Activated CD4-positive, alpha-beta T cell treated with anti-CD3 and anti-CD28 coated beads for 1 hour (primary cell): ENCODE results near the gene TOR1A.
A peak's percentile ranks its signal among the peaks of the same experiment; 100 is the strongest.

Experiments
- DNase-seq: peaks from one replicate; pipeline ENCODE4 v3.0.0-alpha.2; 2020

Gene TOR1A

DNA sequence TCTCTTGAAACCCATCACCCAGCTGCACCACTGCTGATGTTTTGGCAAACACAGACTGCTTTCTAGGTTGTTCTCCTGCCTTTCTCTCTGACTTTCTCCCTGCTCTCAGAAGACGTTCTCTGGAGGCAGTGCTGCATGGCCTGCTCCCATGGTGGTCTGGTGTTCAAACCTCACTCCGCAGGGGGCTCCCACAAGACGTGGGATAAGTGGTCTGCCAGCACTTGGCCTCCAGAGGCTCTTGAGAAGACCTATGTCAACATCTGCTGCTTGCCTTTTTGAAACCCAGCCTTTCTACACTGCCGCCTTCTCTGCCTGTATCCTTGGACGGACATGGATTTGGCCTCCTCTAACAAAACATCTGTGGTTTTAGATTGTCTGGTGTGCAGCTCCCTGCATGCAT lies 27.9 kb upstream of the TOR1A start:
- no peak for DNase-seq

DNA sequence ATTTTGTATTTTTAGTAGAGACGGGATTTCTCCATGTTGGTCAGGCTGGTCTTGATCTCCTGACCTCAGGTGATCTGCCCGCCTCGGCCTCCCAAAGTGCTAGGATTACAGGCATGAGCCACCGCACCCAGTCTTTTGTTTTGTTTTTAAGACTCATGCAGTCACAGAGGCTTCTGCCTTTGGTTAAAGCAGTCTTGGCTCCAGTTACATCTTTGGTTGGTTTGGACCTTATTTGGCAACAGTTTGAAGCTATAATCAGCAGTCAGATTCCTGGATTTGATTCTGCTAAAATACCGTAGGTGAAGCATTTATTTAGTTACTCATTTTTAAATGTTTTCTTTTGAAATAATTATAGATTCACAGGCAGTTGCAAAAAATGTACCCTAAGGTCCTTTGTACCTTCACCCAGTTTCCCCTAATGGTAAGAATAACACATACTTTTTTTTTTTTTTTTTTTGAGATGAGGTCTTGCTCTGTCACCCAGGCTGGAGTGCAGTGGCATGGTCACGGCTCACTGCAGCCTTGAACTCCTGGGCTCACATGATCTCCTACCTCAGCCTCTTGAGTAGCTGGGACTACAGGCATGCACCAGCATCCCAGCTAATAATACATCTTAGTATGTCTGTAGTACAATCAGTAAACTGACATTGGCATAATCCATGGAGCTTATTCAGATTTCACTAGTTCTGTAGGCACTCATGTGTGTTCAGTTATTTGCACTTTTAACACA lies 27.1 kb upstream of the TOR1A start:
- DNase-seq = no peak

DNA sequence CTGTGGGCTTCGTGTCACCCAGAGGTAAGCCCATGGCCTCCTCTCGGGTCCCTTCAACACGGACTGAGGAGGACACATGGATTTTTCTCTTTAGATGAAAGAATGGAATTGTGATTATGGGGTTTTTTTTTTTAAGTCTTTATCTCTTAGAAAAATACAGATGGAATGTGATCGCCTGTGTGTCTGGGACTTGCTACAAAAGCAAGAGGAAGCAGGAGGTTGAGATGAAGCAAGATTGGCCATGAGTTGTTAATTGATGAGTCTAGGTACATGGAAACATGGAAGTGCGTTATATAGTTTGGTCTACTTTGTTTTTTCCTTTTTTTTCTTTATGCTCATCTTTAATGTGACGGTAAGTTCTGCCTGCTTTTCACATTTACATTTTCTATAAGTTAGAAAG lies 26.0 kb upstream of the TOR1A start:
- no peak for DNase-seq

DNA sequence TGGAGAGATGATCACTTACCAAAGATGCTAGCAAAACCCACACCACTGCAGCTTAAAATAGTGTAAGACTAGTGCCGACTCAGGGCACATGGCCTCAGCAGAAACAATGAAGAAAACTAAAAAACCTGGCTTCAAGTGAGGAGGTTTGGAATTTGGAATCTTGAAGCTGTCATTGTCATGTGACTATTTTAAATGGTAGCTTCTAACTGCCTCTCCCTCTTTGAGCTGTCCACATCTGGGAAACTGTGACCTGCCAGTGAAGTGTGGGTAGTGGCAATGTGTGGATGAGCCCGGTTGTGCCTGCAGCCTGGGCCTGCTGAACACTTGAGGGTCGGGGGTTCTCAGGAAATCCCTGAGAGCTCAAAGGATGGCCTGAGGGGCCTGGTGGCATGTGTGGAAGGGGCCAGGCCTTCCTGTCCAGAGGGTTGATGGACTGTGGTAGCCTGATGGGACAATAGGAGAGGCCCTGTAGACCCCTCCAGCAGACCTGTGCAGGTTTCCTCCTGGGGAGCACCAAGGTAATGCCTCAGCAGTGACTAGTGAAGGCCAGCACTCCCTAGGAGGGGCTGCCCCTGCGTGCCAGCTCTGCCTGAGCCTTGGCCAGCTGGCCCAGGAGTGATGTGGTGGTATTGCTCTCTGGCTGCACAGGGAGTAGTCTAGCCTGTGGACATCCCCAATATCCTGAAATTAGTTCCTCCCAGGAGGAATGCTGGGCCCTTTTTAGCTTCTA lies 24.9 kb upstream of the TOR1A start:
- DNase-seq = no peak

DNA sequence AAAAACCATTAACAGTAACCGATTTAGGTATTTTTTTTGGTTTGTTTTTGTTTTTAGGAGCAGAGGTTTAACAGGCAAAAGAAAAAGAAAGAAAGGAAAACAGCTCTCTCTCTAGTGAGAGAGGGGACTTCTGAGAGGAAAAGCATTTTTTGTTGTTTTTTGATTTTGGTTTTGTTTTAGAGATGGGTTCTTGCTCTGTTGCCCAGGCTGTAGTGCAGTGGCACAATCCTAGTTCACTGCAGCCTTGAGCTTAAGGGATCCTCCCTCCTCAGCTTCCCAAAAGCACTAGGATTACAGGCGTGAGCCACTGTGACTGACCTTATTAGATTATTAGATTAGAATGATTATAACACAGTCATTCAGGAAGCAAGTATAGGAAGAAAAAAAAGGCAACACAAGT lies 21.4 kb upstream of the TOR1A start:
- DNase-seq = no peak

DNA sequence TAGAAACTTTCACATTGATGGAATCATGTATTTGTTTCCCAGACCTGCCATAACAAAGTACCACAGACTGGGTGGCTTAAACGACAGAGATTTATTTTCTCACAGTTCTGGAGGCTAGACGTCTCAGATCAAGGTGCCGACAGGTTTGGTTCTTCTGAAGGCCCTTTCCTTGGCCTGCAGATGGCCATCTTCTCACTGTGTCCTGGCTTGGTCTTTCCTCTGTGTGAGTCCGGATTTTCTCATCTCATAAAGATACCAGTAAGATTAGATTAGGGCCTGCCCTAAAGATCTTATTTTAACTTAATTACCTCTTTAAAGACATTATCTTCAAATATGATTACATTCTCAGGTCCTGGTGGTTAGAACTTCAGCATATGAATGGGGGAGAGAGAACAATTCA lies 17.1 kb upstream of the TOR1A start:
- DNase-seq = no peak

DNA sequence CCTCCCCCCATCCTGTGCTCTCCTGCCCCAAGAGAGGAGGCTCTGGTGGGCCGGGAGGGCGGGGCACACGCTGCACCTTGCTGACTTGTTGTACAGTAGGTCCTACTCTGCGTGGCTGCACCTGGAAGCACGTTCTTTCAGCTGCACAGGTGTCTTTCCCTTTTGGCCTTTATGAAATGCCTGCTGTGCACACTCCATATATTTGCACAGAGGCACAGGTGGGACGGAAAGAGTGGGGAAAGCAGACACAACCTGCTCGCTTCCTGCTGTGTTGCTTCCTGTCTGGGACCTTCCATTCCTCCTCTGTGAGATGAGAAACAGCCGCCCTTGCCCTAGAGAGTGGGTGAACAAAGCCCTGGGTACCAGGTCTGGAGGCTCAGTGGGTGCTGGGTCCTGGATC lies 16.1 kb upstream of the TOR1A start:
- DNase-seq = no peak

DNA sequence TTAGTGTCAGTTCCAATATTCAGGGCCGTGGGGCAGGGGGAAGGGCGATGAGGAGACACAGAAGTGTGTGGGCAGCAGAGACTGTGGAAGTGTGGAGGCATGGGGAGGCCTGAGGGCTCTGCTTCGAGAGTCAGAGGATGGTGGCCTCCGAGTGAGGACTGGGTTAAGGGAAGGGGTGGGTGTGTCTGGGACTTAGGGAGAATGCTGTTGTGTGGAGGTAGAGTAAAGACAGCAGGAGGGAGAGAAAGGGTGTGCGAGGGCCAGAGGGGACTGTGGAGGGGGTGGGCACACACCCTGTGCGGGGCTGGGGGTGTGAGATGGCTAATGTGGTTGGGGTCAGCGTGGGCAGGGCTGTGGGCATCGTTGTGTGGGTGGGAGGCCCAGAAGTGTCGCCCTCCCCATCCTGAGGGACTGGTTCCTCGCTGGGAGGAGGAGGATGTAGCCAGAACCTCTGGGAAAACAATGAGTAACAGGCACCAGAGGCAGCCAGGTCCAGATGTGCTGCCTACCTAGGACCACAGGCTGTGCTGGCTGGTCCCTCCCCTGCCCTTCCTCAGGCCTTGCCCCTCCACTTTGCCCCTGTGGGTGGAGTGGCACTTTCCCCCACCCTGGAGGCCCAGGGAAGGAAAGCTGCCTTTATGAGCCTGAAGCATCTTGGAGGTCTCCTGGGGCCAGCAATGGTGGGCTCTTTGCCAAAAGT lies 15.5 kb upstream of the TOR1A start:
- no peak for DNase-seq

DNA sequence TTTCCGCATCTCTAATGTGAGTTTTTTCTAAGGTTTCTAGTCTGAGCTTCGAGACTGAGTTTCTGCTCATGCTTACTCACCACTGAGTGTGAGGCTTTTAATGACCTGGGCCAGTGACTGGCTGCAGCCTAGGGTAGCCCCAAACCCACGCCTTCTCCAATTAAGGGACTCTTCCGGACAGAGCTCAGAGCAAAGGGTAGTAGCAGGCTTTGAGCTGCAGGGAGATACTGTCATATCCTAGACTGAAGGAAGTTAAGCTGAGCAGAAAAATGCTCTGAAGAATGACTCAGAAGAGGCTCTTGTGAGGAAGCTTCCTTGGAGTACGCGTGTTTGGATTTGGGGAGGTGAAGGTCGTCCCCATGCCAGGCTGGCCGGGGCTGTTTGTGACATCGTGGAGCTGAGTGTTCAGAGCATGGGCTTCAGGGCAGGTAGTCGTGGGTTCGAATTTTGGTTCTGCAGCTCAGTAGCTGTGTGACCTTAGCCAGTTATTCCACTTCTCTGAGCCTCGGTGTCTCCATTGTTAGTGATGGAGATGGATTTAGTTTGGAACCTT lies 14.8 kb upstream of the TOR1A start:
- no peak for DNase-seq

DNA sequence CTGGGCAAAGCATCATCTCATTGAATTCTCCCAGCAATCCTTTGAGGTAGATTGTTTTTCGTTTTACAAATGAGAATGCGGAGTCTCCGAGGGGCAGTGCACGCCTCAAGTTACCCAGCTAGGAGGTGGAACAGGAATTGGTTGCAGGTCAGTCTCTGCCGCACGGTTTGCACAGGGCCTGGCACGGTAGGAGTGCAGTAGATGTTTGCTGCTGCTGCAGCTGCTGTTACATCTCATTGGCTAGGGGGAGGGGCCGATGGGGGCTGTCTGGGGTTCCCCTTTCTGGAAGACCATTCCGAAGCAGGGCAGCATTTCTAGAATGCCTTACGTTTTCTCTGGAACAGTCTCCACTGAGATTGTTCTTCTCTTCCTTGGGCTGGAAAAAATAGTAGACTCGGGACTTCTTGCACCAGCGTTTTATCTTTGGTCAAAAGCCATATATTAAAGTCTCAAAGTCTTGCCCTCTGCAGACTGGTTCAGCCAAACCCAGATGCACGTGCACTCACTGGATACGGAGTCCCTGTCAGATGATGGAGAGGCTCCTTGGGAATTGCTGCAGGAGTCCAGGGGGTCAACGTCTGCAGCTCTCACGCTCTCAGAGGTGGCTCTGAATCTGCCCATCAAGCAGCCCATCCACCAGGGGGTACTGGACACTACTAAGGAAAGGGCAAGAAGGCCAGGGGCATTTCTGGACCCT lies 12.5 kb upstream of the TOR1A start:
- DNase-seq = peak; percentile 26

DNA sequence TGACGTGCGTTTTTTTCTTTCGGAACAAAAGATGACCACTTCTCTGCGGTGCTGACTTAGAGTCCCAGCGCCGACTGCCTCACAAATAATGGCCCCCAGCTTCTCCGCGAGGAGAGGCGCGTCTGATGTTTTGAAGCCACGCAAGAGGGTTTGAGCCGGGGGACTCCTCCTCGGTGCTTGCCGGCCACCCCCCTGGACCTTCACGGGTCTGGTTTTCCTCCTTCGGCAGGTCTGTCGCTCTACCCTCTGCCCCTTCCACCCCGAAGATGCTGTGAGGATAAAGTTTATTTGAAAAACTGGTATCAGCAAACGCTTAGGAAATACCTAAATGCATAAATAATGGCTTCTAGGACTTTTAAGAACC lies 11.9 kb upstream of the TOR1A start:
- DNase-seq = no peak

DNA sequence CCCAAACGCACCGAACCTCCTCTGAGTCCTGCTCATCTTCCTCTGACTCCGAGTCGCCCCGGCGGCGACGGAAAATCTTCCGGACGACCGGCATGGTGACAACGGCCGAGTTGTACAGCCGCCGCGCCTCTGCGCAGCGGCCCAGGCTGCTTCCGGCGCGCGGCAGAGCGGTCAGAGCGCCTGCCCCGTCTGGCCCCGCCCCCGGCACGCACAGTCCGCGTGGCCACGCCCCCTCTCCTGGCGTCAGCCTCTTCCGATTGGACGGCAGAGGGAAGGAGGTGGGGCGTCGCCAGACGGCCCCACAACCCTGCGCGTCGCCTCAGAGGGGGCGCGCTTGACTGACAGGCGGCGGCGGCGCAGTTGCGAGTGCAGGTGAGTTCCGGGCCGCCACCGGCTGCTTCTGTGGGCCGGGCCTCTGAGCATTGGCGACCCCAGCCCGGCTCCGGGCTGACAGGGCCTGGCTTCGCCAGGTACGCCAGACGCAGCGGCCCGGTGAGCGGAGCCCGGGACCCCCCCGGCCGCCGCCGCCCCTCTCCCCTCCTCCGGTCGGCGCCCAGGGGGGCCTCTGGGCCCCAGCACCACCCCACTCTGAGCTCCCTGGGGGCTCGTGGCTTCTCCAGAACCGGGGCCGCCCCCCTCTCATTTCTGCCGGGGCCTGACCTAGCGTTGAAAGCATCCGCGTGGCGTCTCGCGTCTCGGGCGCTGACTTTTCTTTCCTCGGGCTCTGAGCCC lies 11.4 kb upstream of the TOR1A start, which contains the start of the genes C9orf78 and USP20:
TSS of gene C9orf78 (minus strand) at position 148 of the 732 bp plus-strand sequence. CDS start at position 94, 54 bp downstream.
TSS of gene USP20 (plus strand) at position 331 of the 732 bp plus-strand sequence. CDS start 17,098 bp downstream, outside the sequence.
- DNase-seq = peak; percentile 95

DNA sequence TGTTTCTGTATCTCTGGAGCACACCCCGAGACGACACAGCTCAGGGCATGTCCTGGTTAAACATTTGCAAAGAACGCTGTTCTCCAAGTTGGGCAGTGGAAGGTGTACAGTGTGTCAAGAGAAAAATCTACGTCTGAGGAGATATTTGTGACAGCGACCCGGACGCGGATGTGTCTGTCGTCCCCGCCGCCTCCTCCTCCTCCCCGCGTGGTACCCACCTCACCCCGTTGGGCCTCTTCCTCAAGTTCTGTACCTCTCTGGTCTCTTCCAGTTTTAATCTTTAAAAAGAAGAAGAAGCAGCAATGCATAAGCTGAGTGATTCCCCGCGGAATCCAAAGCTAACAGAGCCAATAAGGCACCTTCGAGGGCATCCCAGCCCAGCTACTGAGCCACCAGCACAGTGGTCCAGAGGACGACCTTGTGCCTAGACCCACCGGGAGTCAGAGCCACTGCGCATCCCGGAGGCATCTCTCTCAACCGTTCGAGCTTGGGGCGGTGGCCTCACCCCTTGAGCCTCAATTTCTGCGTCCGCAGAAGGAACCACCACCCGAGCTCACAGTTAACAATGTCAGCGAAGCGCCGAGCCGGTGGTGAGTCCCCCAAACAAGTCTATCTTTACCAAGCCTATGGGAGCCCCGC lies 10.7 kb upstream of the TOR1A start:
- DNase-seq = peak; percentile 23

DNA sequence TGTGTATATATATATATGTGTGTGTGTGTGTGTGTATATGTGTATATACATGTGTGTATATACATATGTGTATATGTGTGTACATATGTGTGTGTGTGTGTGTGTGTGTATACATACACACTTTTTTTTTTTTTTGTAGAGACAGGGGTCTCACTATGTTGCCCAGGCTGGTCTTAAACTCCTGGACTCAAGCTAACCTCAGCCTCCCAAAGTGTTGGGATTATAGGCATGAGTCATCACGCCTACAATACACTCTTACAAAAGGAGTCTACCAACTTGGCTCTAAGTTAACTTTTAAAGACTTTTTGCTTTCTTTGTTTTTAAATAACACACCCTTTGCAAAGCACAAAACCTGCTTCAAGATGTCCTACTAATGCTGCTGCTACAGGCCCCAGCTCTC lies 9.0 kb upstream of the TOR1A start:
- no peak for DNase-seq

DNA sequence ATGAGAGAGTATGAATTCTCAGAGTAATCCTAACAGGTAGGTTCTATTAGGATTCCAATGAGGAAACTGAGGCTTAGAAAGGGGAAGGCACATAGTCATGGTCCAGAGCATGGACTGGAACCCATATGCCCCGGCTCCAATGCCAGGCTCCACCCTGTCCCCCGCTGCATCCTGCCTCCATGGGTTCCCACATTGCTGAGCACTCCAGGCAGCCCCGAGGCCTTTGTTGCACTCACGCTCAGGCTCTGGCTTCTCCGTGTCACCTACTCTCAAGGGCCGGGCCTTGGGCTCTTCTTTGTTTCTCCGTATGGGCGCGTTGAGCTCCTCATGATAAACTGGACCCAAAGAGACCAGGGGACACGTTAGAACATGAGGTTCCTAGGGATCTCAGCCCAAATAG lies 5.0 kb upstream of the TOR1A start:
- DNase-seq = no peak

DNA sequence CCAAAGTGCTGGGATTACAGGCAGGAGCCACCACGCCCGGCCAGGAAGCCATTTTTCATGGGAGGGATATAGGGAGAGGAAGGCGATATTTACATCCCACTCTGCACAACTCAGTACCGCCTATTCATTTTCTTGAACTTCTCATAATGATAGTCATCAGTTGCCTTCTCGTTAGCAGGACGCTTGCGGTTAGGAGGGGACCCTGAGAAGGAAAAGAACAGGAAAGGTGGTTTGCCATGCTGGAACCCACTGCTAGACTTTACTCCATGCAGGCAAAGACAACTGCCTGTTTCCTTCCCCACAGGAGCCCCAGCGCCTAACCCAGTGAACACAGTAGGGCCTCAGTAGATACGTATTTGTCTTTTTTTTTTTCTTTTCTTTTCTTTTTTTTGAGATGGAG lies 4.1 kb upstream of the TOR1A start:
- DNase-seq = no peak

DNA sequence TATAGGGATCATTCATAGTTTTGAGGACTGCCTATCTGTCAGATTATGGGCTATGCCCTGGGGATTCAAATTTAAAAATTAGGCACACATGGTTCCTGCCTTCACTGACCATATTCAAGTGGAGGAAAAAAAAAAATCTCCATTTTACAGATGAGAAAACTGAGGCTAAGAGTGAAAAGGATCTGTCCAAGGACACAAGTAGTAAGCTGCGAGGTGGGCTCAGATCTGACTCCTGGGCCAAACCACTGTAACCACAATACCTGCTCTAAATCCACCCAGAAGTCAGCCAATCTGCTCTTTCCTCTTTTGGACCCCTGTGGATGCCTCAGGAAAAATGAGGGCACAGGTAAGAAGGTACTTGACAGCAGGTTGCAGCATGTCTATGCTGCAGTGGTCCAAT lies 2.8 kb upstream of the TOR1A start:
- no peak for DNase-seq

DNA sequence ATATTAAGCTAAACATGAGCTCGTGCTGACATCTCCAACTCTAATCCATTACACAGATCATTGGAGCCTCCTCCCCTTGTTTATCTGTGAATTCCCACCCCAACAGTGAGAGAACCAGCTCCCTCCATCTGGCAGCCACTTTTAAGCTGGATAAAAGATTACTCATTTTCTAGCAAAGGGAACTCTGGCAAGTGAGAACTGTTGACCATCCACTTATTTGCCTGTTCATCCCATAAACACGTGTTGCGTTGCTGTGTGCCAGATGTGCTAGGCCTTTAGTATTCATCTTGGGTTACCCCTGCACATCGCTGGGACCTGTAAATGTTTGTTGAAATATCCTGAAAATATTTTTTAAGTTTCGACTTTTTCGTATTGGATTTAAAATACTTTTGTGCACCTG lies 2.4 kb upstream of the TOR1A start:
- no peak for DNase-seq

DNA sequence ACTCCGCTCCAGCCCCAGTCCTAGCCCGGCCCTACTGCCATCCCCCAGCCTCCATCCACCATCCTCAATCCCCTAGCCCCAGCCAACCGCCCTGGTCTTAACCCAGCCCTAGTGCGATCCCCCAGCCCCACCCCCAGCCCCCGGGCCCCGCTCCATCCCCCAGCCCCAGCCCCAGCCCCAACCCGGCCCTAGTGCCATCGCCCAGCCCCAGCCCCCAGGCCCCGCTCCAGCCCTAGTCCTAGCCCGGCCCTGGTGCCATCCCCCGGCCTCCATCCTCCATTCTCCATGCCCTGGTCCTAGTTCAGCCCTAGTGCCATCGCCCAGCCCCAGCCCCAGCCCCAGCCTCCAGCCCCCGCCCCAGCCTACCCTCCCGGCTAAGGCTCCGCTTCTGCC lies 398 bp downstream of the TOR1A start:
- DNase-seq = no peak

DNA sequence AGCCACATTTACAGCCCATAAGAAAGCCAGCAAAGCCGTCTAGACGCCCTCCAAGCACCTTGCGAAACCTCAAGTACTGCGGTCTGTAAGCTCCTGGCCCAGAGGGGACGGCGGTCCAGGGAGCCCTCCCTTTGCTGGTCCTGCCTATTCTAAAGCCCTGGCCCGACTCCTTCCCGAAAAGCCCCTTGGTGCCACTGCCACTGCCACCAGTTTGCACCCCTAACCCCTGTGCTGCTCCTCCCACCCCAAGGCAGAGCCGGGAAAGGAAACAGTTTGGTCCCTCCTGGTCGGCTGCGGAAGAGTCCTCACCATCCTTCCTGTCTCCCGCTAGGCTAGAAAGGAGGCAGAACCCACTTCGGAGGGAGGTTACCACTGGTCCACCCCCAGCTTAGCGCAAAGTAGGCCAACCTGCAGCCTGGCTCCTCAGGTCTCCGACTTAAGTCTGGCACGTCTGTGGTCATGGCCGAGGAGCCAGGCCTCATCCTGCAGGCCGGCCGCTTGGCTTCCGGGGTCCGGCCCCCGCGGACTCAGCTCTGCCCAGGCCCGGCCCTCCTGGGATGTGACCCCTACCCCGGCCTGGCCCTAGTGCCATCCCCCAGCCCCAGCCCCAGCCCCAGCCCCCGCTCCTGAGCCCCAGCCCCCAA lies 916 bp downstream of the TOR1A start:
- DNase-seq = no peak
